DMS114 treated with DMSO at 0.1 percent for 48 hours (cell line): ENCODE measurements around the gene SUGP1.

Source experiments
- DNase-seq: peaks from one replicate; lab custom pipeline; 2025; ENCODE audit not compliant: unreplicated experiment; lab: John Stamatoyannopoulos, UW

SUGP1 gene

GRCh38 chr19:19342086-19343015 lies 22.0 kb upstream of the SUGP1 start:
- peak; percentile 11 for DNase-seq

GRCh38 chr19:19341026-19341425 lies 20.7 kb upstream of the SUGP1 start:
- no peak for DNase-seq

GRCh38 chr19:19338082-19338481 lies 17.8 kb upstream of the SUGP1 start:
- DNase-seq: no peak

GRCh38 chr19:19337120-19337519 lies 16.8 kb upstream of the SUGP1 start:
- DNase-seq: no peak

GRCh38 chr19:19336597-19336996 lies 16.3 kb upstream of the SUGP1 start:
- DNase-seq: no peak

GRCh38 chr19:19335408-19336158 lies 15.3 kb upstream of the SUGP1 start:
- no peak for DNase-seq

GRCh38 chr19:19334989-19335344 lies 14.7 kb upstream of the SUGP1 start:
- DNase-seq: no peak

- DNase-seq: no peak
Measured at GRCh38 chr19:19334063-19334988, 14.0 kb upstream of the SUGP1 start.

- no peak for DNase-seq
Measured at GRCh38 chr19:19329126-19329525, 8.8 kb upstream of the SUGP1 start.

GRCh38 chr19:19327672-19328071 lies 7.4 kb upstream of the SUGP1 start:
- no peak for DNase-seq

GRCh38 chr19:19324059-19324770 lies 3.9 kb upstream of the SUGP1 start:
- DNase-seq: no peak

GRCh38 chr19:19321141-19321577 lies 850 bp upstream of the SUGP1 start:
- DNase-seq: no peak

GRCh38 chr19:19319732-19320360 lies 463 bp downstream of the SUGP1 start:
- no peak for DNase-seq

- no peak for DNase-seq
Measured at GRCh38 chr19:19316082-19316481, 4.2 kb downstream of the SUGP1 start.

- no peak for DNase-seq
Measured at GRCh38 chr19:19315444-19315843, 4.9 kb downstream of the SUGP1 start.

- no peak for DNase-seq
Measured at GRCh38 chr19:19308373-19308772, 11.9 kb downstream of the SUGP1 start.

- no peak for DNase-seq
Measured at GRCh38 chr19:19306191-19306590, 14.1 kb downstream of the SUGP1 start.

- DNase-seq: no peak
Measured at GRCh38 chr19:19305696-19306095, 14.6 kb downstream of the SUGP1 start.

- no peak for DNase-seq
Measured at GRCh38 chr19:19305066-19305465, 15.2 kb downstream of the SUGP1 start.
